ENCODE data around the gene PPID. TPM values are rescaled to one million over a fixed set of nuclear protein-coding genes. Genes with fewer than 3 reads are reported as not detected.
A peak's percentile ranks its signal among the peaks of the same experiment; 100 is the strongest.

PPID gene
- total RNA-seq, 4 donors from 2014 or later = 12.0 to 21.1 (median 16.1) TPM

GRCh38 chr4:158726633-158727032, 3.4 kb upstream of the PPID start:
- Histone ChIP-seq H3K27ac (no peak overlapping the region), H3K9me3 (no peaks in the 10 kb centered on the region), H3K4me3 (no peak overlapping the region), H3K27me3 (no peaks in the 10 kb centered on the region), H3K4me1 (peaks cover 0 to 24% (median 6%) of the 10 kb centered on the region in 4 donors), H3K36me3 (no peaks in the 10 kb centered on the region)
- no peak for DNase-seq (ENCODE audit: low spot score in 2 of 2)
- 81 to 84% methylated on average over 6 of the region's 6 CpGs for WGBS, 2 donors
- no peak for TF ChIP-seq CTCF (IDR thresholded peaks at IDR 0.05)
- TF ChIP-seq POLR2A (IDR thresholded peaks at IDR 0.05) = no peak
- no peak for TF ChIP-seq EP300 (IDR thresholded peaks at IDR 0.05)

GRCh38 chr4:158724637-158725036, 1.4 kb upstream of the PPID start:
- TF ChIP-seq CTCF (IDR thresholded peaks at IDR 0.05) = no peak
- no peak for TF ChIP-seq EP300 (IDR thresholded peaks at IDR 0.05)
- TF ChIP-seq POLR2A (IDR thresholded peaks at IDR 0.05) = no peak
- H3K27me3 ChIP-seq = no peaks in the 10 kb centered on the region
- H3K4me1 ChIP-seq = peaks cover 0 to 23% (median 6%) of the 10 kb centered on the region in 4 donors
- no peak for DNase-seq (ENCODE audit: low spot score in 2 of 2)
- H3K36me3 ChIP-seq = peaks cover 0 to 6% (median 0%) of the 10 kb centered on the region in 3 donors
- H3K9me3 ChIP-seq = no peaks in the 10 kb centered on the region
- no peak overlapping the region for H3K27ac ChIP-seq
- no peak overlapping the region for H3K4me3 ChIP-seq
- 88 to 89% methylated on average over 4 of the region's 4 CpGs for WGBS, 2 donors

GRCh38 chr4:158722291-158722916, 792 bp downstream of the PPID start:
- Histone ChIP-seq H3K27me3 (no peaks in the 10 kb centered on the region), H3K9me3 (no peaks in the 10 kb centered on the region), H3K36me3 (peaks cover 0 to 28% (median 8%) of the 10 kb centered on the region in 3 donors), H3K4me3 (peak overlapping the region; percentile 54 to 94 (median 66)), H3K4me1 (peaks cover 0 to 22% (median 6%) of the 10 kb centered on the region in 4 donors), H3K27ac (peak overlapping the region; percentile 59 to 97 (median 89))
- no peak for DNase-seq (ENCODE audit: low spot score in 2 of 2)
- TF ChIP-seq EP300 (IDR thresholded peaks at IDR 0.05) = no peak
- 11 to 15% methylated on average over 16 of the region's 16 CpGs for WGBS, 2 donors

- Histone ChIP-seq H3K36me3 (peaks cover 0 to 35% (median 8%) of the 10 kb centered on the region in 3 donors), H3K4me3 (no peak overlapping the region), H3K27me3 (no peaks in the 10 kb centered on the region), H3K27ac (no peak overlapping the region), H3K9me3 (no peaks in the 10 kb centered on the region), H3K4me1 (peaks cover 0 to 22% (median 6%) of the 10 kb centered on the region in 4 donors)
- no peak for DNase-seq (ENCODE audit: low spot score in 2 of 2)
- TF ChIP-seq EP300 (IDR thresholded peaks at IDR 0.05) = no peak
- no peak for TF ChIP-seq POLR2A (IDR thresholded peaks at IDR 0.05)
- TF ChIP-seq CTCF (IDR thresholded peaks at IDR 0.05) = no peak
- 98 to 100% methylated on average over 1 of the region's 1 CpG for whole genome bisulfite sequencing, 2 donors
Measured at GRCh38 chr4:158721680-158722079, 1.5 kb downstream of the PPID start.

GRCh38 chr4:158715802-158716201, 7.4 kb downstream of the PPID start:
- WGBS, 2 donors = 75 to 91% methylated on average over 3 of the region's 3 CpGs
- DNase-seq (ENCODE audit: low spot score in 2 of 2) = no peak
- H3K4me1 ChIP-seq = no peaks in the 10 kb centered on the region
- no peaks in the 10 kb centered on the region for H3K9me3 ChIP-seq
- H3K36me3 ChIP-seq = peaks cover 0 to 90% (median 23%) of the 10 kb centered on the region in 3 donors
- TF ChIP-seq CTCF (IDR thresholded peaks at IDR 0.05) (no peak), POLR2A (IDR thresholded peaks at IDR 0.05) (no peak), EP300 (IDR thresholded peaks at IDR 0.05) (no peak)
- no peak overlapping the region for H3K4me3 ChIP-seq
- no peak overlapping the region for H3K27ac ChIP-seq
- H3K27me3 ChIP-seq = no peaks in the 10 kb centered on the region
